SK-N-SH treated with all-trans-retinoic acid at 6 μM for 48 hours (cell line): ENCODE data around the gene EML6.

Experiments used
- ATAC-seq: fragments of 200-7000 bp; cut with Tn5 transposase; 3 replicates; pipeline ENCODE4 v1.9.1; 2020; ENCODE audit warnings: mild to moderate bottlenecking, moderate library complexity
- ARNTL ChIP-seq: fragments of 450-650 bp; formaldehyde crosslinking; IDR thresholded peaks from 2 replicates; pipeline ENCODE4 v1.5.0; 2020; ENCODE audit warnings: low read depth, mild to moderate bottlenecking, moderate library complexity, borderline replicate concordance
- BACH2 ChIP-seq: fragments of 250-450 bp; sonication (Bioruptor Pico); IDR thresholded peaks from 2 replicates; pipeline ENCODE4 v1.9.0; 2021; ENCODE audit warnings: mild to moderate bottlenecking, borderline replicate concordance
- CREB5 ChIP-seq: fragments of 250-450 bp; sonication (Bioruptor Pico); IDR thresholded peaks from 2 replicates; pipeline ENCODE4 v1.5.1; 2020; ENCODE audit warnings: low read depth, mild to moderate bottlenecking, moderate library complexity
- CSDC2 ChIP-seq: fragments of 250-450 bp; sonication (Bioruptor Pico); IDR thresholded peaks from 2 replicates; pipeline ENCODE4 v1.5.0; 2020; ENCODE audit warnings: mild to moderate bottlenecking, moderate library complexity
- CSRNP3 ChIP-seq: fragments of 250-450 bp; sonication (Bioruptor Pico); IDR thresholded peaks from 2 replicates; pipeline ENCODE4 v1.5.1; 2021; ENCODE audit warnings: mild to moderate bottlenecking, moderate library complexity
- GLIS3 ChIP-seq: fragments of 250-450 bp; sonication (Bioruptor Pico); IDR thresholded peaks from 2 replicates; pipeline ENCODE4 v1.5.0; 2020; ENCODE audit warnings: mild to moderate bottlenecking, moderate library complexity
- ISL1 ChIP-seq: fragments of 250-450 bp; sonication (Bioruptor Pico); IDR thresholded peaks from 2 replicates; pipeline ENCODE4 v2.1.2; 2022; ENCODE audit warnings: mild to moderate bottlenecking, moderate library complexity
- OSR1 ChIP-seq: fragments of 250-450 bp; sonication (Bioruptor Pico); IDR thresholded peaks from 2 replicates; pipeline ENCODE4 v1.8.0; 2022; ENCODE audit warnings: moderate library complexity, mild to moderate bottlenecking, inconsistent platforms
- PATZ1 ChIP-seq: fragments of 250-450 bp; sonication (Bioruptor Pico); IDR thresholded peaks from 2 replicates; pipeline ENCODE4 v1.8.0; 2020; ENCODE audit warnings: mild to moderate bottlenecking, moderate library complexity, borderline replicate concordance
- POU6F1 ChIP-seq: fragments of 250-450 bp; sonication (Bioruptor Pico); IDR thresholded peaks from 2 replicates; pipeline ENCODE4 v1.8.0; 2021; ENCODE audit warnings: low read depth, mild to moderate bottlenecking, moderate library complexity, borderline replicate concordance
- PPARA ChIP-seq: fragments of 250-450 bp; sonication (Bioruptor Pico); IDR thresholded peaks from 2 replicates; pipeline ENCODE4 v1.5.0; 2020; ENCODE audit warnings: mild to moderate bottlenecking, borderline replicate concordance
- RARB ChIP-seq: fragments of 250-450 bp; sonication (Bioruptor Pico); IDR thresholded peaks from 2 replicates; pipeline ENCODE4 v1.8.0; 2021; ENCODE audit warnings: mild to moderate bottlenecking, moderate library complexity
- SNAI2 ChIP-seq: fragments of 250-450 bp; sonication (Bioruptor Pico); IDR thresholded peaks from 2 replicates; pipeline ENCODE4 v1.5.0; 2020; ENCODE audit warnings: mild to moderate bottlenecking, moderate library complexity
- TCF4 ChIP-seq: fragments of 250-450 bp; sonication (Bioruptor Pico); IDR thresholded peaks from 2 replicates; pipeline ENCODE4 v1.8.0; 2021; ENCODE audit warnings: mild to moderate bottlenecking, moderate library complexity, borderline replicate concordance
- TOX ChIP-seq: fragments of 250-450 bp; sonication (Bioruptor Pico); IDR thresholded peaks from 2 replicates; pipeline ENCODE4 v1.8.0; 2021; ENCODE audit warnings: mild to moderate bottlenecking, moderate library complexity, borderline replicate concordance
- ZFP3 ChIP-seq: fragments of 250-450 bp; sonication (Bioruptor Pico); IDR thresholded peaks from 2 replicates; pipeline ENCODE4 v1.5.0; 2020; ENCODE audit warnings: mild to moderate bottlenecking, moderate library complexity
- ZFP30 ChIP-seq: fragments of 450-650 bp; formaldehyde crosslinking; IDR thresholded peaks from 2 replicates; pipeline ENCODE4 v1.5.0; 2022; ENCODE audit warnings: mild to moderate bottlenecking, moderate library complexity
- ZNF565 ChIP-seq: fragments of 450-650 bp; formaldehyde crosslinking; conservative IDR thresholded peaks from 2 replicates; pipeline ENCODE4 v1.5.0; 2020; ENCODE audit warnings: low read depth, mild to moderate bottlenecking, moderate library complexity
- ZNF70 ChIP-seq: fragments of 450-650 bp; formaldehyde crosslinking; IDR thresholded peaks from 2 replicates; pipeline ENCODE4 v1.5.0; 2020; ENCODE audit warnings: mild to moderate bottlenecking, moderate library complexity
- ZNF8 ChIP-seq: fragments of 450-650 bp; formaldehyde crosslinking; IDR thresholded peaks from 2 replicates; pipeline ENCODE4 v1.5.0; 2020; ENCODE audit warnings: mild to moderate bottlenecking, moderate library complexity

The EML6 gene

GRCh38 chr2:54772531-54772930, 49.1 kb downstream of the EML6 start:
- TF ChIP-seq CSDC2 (CRISPR knock-in tag) (no peak), ARNTL (CRISPR knock-in tag) (no peak), ZNF565 (CRISPR knock-in tag) (no peak), ISL1 (CRISPR knock-in tag) (no peak), PATZ1 (CRISPR knock-in tag) (no peak), ZNF70 (CRISPR knock-in tag) (no peak), CSRNP3 (CRISPR knock-in tag) (no peak), TOX (CRISPR knock-in tag) (no peak), CREB5 (CRISPR knock-in tag) (no peak), ZFP3 (no peak), OSR1 (CRISPR knock-in tag) (no peak), BACH2 (no peak), RARB (CRISPR knock-in tag) (no peak), TCF4 (CRISPR knock-in tag) (no peak), ZFP30 (no peak), SNAI2 (no peak), PPARA (CRISPR knock-in tag) (no peak)
- no peak; the same call in 2 of the 3 replicates for ATAC-seq

GRCh38 chr2:54773233-54773632, 49.8 kb downstream of the EML6 start:
- TF ChIP-seq PPARA (CRISPR knock-in tag) = no peak
- no peak for TF ChIP-seq CSDC2 (CRISPR knock-in tag)
- no peak for TF ChIP-seq CSRNP3 (CRISPR knock-in tag)
- TF ChIP-seq GLIS3 = no peak
- no peak for TF ChIP-seq OSR1 (CRISPR knock-in tag)
- no peak for TF ChIP-seq ZNF70 (CRISPR knock-in tag)
- no peak for TF ChIP-seq POU6F1 (CRISPR knock-in tag)
- TF ChIP-seq TOX (CRISPR knock-in tag) = no peak
- no peak for TF ChIP-seq ZFP30
- TF ChIP-seq ARNTL (CRISPR knock-in tag) = no peak
- no peak for TF ChIP-seq ZNF8 (CRISPR knock-in tag)
- TF ChIP-seq ZFP3 = no peak
- no peak for TF ChIP-seq CREB5 (CRISPR knock-in tag)
- TF ChIP-seq ZNF565 (CRISPR knock-in tag) = no peak
- no peak for TF ChIP-seq TCF4 (CRISPR knock-in tag)
- ATAC-seq = no peak

GRCh38 chr2:54773838-54774237, 50.4 kb downstream of the EML6 start:
- no peak for ATAC-seq
- no peak for TF ChIP-seq GLIS3
- no peak for TF ChIP-seq CSRNP3 (CRISPR knock-in tag)
- TF ChIP-seq BACH2 = no peak
- TF ChIP-seq, all 23 proteins: peak for 0
